Activated naive CD8-positive, alpha-beta T cell (primary cell): ENCODE measurements around the gene GFY.

Experiments
- H3K27ac Mint-ChIP-seq: one replicate; pipeline ENCODE4 v1.8.0; 2021; ENCODE audit warnings: mixed read lengths
- H3K27me3 Mint-ChIP-seq: one replicate; pipeline ENCODE4 v1.8.0; 2021; ENCODE audit warnings: mixed read lengths
- H3K36me3 Mint-ChIP-seq: one replicate; pipeline ENCODE4 v1.8.0; 2021; ENCODE audit warnings: mixed read lengths
- H3K4me1 Mint-ChIP-seq: one replicate; pipeline ENCODE4 v1.8.0; 2021; ENCODE audit warnings: low read depth, mixed read lengths
- H3K4me3 Mint-ChIP-seq: one replicate; pipeline ENCODE4 v1.8.0; 2021; ENCODE audit warnings: mild to moderate bottlenecking, mixed read lengths
- H3K9me3 Mint-ChIP-seq: one replicate; pipeline ENCODE4 v1.8.0; 2021; ENCODE audit warnings: low read depth, mixed read lengths

Gene GFY

GRCh38 chr19:49430678-49431329 is 5.6 kb downstream of the GFY start:
- H3K4me1 Mint-ChIP-seq: peaks cover 49% of the 10 kb centered on the region
- H3K27ac Mint-ChIP-seq: no peak overlapping the region
- no peaks in the 10 kb centered on the region for H3K9me3 Mint-ChIP-seq
- no peaks in the 10 kb centered on the region for H3K36me3 Mint-ChIP-seq
- peaks cover 55% of the 10 kb centered on the region for H3K27me3 Mint-ChIP-seq
- no peak overlapping the region for H3K4me3 Mint-ChIP-seq

GRCh38 chr19:49431330-49431749 is 6.2 kb downstream of the GFY start:
- Mint-ChIP-seq H3K27ac (no peak overlapping the region), H3K9me3 (no peaks in the 10 kb centered on the region), H3K4me3 (no peak overlapping the region), H3K36me3 (no peaks in the 10 kb centered on the region), H3K4me1 (peaks cover 50% of the 10 kb centered on the region), H3K27me3 (peaks cover 54% of the 10 kb centered on the region)

- Mint-ChIP-seq H3K27me3 (peaks cover 49% of the 10 kb centered on the region), H3K36me3 (no peaks in the 10 kb centered on the region), H3K27ac (no peak overlapping the region), H3K4me1 (peaks cover 43% of the 10 kb centered on the region), H3K4me3 (peak overlapping the region; percentile 54), H3K9me3 (no peaks in the 10 kb centered on the region)
Observed at GRCh38 chr19:49432141-49433073, 7.2 kb downstream of the GFY start.

GRCh38 chr19:49433240-49433901 is 8.2 kb downstream of the GFY start:
- Mint-ChIP-seq H3K4me3 (peak overlapping the region; percentile 38), H3K27me3 (peaks cover 55% of the 10 kb centered on the region), H3K27ac (no peak overlapping the region), H3K4me1 (peaks cover 36% of the 10 kb centered on the region), H3K36me3 (no peaks in the 10 kb centered on the region), H3K9me3 (no peaks in the 10 kb centered on the region)

GRCh38 chr19:49434907-49435583 is 9.9 kb downstream of the GFY start:
- Mint-ChIP-seq H3K27me3 (peaks cover 62% of the 10 kb centered on the region), H3K27ac (no peak overlapping the region), H3K4me3 (no peak overlapping the region), H3K36me3 (no peaks in the 10 kb centered on the region), H3K9me3 (no peaks in the 10 kb centered on the region), H3K4me1 (peaks cover 31% of the 10 kb centered on the region)

- peaks cover 30% of the 10 kb centered on the region for H3K4me1 Mint-ChIP-seq
- no peak overlapping the region for H3K27ac Mint-ChIP-seq
- H3K36me3 Mint-ChIP-seq: no peaks in the 10 kb centered on the region
- no peak overlapping the region for H3K4me3 Mint-ChIP-seq
- H3K9me3 Mint-ChIP-seq: no peaks in the 10 kb centered on the region
- H3K27me3 Mint-ChIP-seq: peaks cover 63% of the 10 kb centered on the region
Observed at GRCh38 chr19:49435670-49436069, 10.5 kb downstream of the GFY start.

GRCh38 chr19:49436381-49437017 is 11.3 kb downstream of the GFY start:
- H3K36me3 Mint-ChIP-seq: no peaks in the 10 kb centered on the region
- peak overlapping the region; percentile 46 for H3K27ac Mint-ChIP-seq
- peaks cover 62% of the 10 kb centered on the region for H3K27me3 Mint-ChIP-seq
- H3K4me3 Mint-ChIP-seq: peak overlapping the region; percentile 7
- peaks cover 28% of the 10 kb centered on the region for H3K4me1 Mint-ChIP-seq
- H3K9me3 Mint-ChIP-seq: no peaks in the 10 kb centered on the region

GRCh38 chr19:49437231-49437630 is 12.0 kb downstream of the GFY start:
- H3K9me3 Mint-ChIP-seq: no peaks in the 10 kb centered on the region
- no peak overlapping the region for H3K4me3 Mint-ChIP-seq
- H3K36me3 Mint-ChIP-seq: no peaks in the 10 kb centered on the region
- H3K27ac Mint-ChIP-seq: no peak overlapping the region
- peaks cover 67% of the 10 kb centered on the region for H3K27me3 Mint-ChIP-seq
- H3K4me1 Mint-ChIP-seq: peaks cover 32% of the 10 kb centered on the region

GRCh38 chr19:49438261-49438660 is 13.1 kb downstream of the GFY start:
- H3K4me1 Mint-ChIP-seq: peaks cover 32% of the 10 kb centered on the region
- H3K27me3 Mint-ChIP-seq: peaks cover 66% of the 10 kb centered on the region
- H3K27ac Mint-ChIP-seq: no peak overlapping the region
- no peaks in the 10 kb centered on the region for H3K9me3 Mint-ChIP-seq
- H3K4me3 Mint-ChIP-seq: no peak overlapping the region
- no peaks in the 10 kb centered on the region for H3K36me3 Mint-ChIP-seq

- H3K9me3 Mint-ChIP-seq: no peaks in the 10 kb centered on the region
- peaks cover 60% of the 10 kb centered on the region for H3K27me3 Mint-ChIP-seq
- peaks cover 36% of the 10 kb centered on the region for H3K4me1 Mint-ChIP-seq
- no peak overlapping the region for H3K27ac Mint-ChIP-seq
- H3K4me3 Mint-ChIP-seq: no peak overlapping the region
- H3K36me3 Mint-ChIP-seq: no peaks in the 10 kb centered on the region
Observed at GRCh38 chr19:49439836-49440235, 14.6 kb downstream of the GFY start.

GRCh38 chr19:49440439-49441209 is 15.4 kb downstream of the GFY start:
- Mint-ChIP-seq H3K9me3 (no peaks in the 10 kb centered on the region), H3K4me3 (peak overlapping the region; percentile 72), H3K36me3 (no peaks in the 10 kb centered on the region), H3K27ac (no peak overlapping the region), H3K4me1 (peaks cover 34% of the 10 kb centered on the region), H3K27me3 (peaks cover 53% of the 10 kb centered on the region)

- H3K36me3 Mint-ChIP-seq: no peaks in the 10 kb centered on the region
- H3K4me1 Mint-ChIP-seq: peaks cover 28% of the 10 kb centered on the region
- no peaks in the 10 kb centered on the region for H3K9me3 Mint-ChIP-seq
- peak within 1 kb of the TSS; percentile 79 for H3K4me3 Mint-ChIP-seq
- H3K27me3 Mint-ChIP-seq: peaks cover 46% of the 10 kb centered on the region
- H3K27ac Mint-ChIP-seq: no peak within 1 kb of the TSS
Observed at GRCh38 chr19:49441210-49441959, 16.2 kb downstream of the GFY start, which contains the start of gene SLC17A7. SLC17A7 (minus strand) TSS chr19:49441527; CDS start chr19:49441379, 148 bp downstream.

GRCh38 chr19:49441960-49442350 is 16.8 kb downstream of the GFY start:
- Mint-ChIP-seq H3K27ac (no peak overlapping the region), H3K36me3 (no peaks in the 10 kb centered on the region), H3K27me3 (peaks cover 44% of the 10 kb centered on the region), H3K9me3 (no peaks in the 10 kb centered on the region), H3K4me3 (peak overlapping the region; percentile 79), H3K4me1 (peaks cover 25% of the 10 kb centered on the region)
